GM19467 (cell line): ENCODE measurements around the gene UNC5A.

ENCODE experiments used
- ATAC-seq: cut with Tn5 transposase; IDR thresholded peaks from one replicate; pipeline ENCODE4 v1.9.1; 2021; ENCODE audit warnings: mild to moderate bottlenecking, moderate library complexity; ENCODE audit not compliant: unreplicated experiment

Gene UNC5A

GRCh38 chr5:176916337-176916736 is 106.0 kb downstream of the UNC5A start:
- no peak for ATAC-seq

- no peak for ATAC-seq
These were observed 108.3 kb downstream of the UNC5A start for GRCh38 chr5:176918613-176919012.

GRCh38 chr5:176921714-176922113 is 111.4 kb downstream of the UNC5A start:
- no peak for ATAC-seq

- no peak for ATAC-seq
These were observed 112.5 kb downstream of the UNC5A start for GRCh38 chr5:176922817-176923216.

- ATAC-seq, result no peak
These were observed 117.2 kb downstream of the UNC5A start for GRCh38 chr5:176927562-176927961.

- ATAC-seq, result no peak
These were observed 119.3 kb downstream of the UNC5A start for GRCh38 chr5:176929654-176930053.
